ENCODE measurements around the gene PDE4D.

DNA sequence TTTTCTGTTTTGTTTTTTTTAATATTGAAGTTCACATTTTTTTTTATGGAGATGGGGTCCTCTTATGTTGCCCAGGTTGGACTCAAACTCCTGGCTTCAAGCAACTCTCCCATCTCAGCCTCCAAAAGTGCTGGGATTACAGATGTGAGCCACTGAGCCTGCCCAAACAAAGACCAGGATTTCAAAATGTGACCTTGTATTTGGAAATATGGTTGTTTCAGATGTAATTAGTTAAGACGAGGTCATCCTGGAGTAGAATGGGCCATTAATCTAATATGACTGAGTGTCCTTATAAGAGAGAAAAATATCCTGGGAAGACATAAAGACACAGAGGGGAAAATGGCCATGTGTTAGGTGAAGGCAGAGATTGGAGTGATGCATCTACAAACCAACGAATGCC, 970.2 kb downstream of the PDE4D start:
- TF ChIP-seq CTCF (IDR thresholded peaks at IDR 0.05) = no peak
- no peak for TF ChIP-seq JAZF1 (CRISPR knock-in tag; IDR thresholded peaks at IDR 0.05)
- TF ChIP-seq SP1 (CRISPR knock-in tag; conservative IDR thresholded peaks at IDR 0.05) = no peak
- TF ChIP-seq SMAD3 (CRISPR knock-in tag; IDR thresholded peaks at IDR 0.05; ENCODE audit: borderline replicate concordance) = no peak
- TF ChIP-seq CREB1 (CRISPR knock-in tag; IDR thresholded peaks at IDR 0.05) = no peak
